Measurements from ENCODE around the gene CLCN4.
A peak's percentile ranks its signal among the peaks of the same experiment; 100 is the strongest.

The CLCN4 gene

GRCh38 chrX:10168226-10168625, 11.5 kb downstream of the CLCN4 start:
- DNase-seq: no peak

DNA sequence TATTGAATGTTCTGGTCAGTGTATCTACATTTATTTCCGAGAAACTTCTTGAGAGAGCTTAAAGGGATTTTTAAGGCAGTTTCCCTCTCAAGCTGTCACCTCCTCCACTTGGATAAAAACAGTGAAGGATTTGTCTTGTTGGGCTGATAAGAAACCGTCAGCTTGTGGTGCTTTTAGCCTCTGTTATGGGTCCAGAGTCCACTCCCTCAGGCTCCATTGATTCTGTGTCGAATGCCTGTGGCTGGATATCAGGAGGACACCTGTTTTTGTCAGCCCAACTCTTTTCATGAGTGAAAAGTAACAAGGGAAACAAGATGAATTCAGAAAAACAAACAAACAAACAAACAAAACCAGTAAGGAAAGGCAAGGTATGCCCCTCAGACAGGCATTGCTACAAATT, 12.4 kb downstream of the CLCN4 start:
- DNase-seq: no peak

- no peak for DNase-seq
Observed at GRCh38 chrX:10171249-10171648, 14.5 kb downstream of the CLCN4 start.

DNA sequence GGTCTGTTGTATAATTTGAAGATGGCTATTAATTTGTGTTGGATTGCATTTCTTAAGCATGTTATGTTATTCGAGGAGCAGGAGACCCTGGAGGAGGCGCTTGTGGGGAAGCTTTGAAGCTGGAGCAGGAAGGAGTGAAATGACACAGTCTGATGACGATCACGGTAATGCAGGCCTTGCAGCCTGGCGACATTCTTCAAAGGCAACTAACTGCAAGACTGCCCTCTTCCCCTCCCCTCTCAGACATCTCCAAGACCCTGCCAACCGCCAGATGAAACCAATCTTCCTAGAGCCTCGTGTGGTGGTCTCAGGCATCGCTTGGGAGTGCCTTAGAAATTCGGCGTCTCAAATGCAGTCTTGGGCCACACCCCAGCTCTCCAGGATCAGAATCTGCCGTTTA, 16.1 kb downstream of the CLCN4 start:
- no peak for DNase-seq

DNA sequence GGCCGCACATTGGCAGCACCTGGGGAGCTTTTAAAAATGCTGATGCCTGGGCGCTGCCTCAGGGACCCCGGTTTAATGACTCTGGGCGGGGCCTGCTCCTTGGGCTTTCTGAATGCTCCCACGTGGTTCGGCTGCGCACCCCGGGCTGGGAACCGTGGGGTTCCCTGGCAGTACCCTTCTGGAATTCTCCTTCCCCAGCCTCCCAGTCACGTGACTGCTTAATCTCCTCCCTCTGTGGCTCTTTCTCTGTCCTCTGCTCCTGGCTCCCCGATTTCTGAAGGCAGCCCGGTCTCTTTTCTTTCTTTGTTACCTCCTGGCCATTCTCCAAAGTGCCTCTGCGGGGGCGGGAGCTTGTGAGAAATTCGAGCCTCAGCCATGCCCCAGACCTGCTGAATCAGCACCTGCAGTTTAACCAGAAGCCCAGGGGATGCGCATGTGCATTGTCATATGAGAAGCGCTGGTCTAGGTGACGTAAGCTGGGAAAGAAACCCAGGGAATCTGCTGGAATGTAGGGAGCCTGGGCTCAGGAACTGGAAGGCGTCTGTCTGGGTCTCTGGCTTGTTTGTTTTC, 16.6 kb downstream of the CLCN4 start:
- DNase-seq: no peak

DNA sequence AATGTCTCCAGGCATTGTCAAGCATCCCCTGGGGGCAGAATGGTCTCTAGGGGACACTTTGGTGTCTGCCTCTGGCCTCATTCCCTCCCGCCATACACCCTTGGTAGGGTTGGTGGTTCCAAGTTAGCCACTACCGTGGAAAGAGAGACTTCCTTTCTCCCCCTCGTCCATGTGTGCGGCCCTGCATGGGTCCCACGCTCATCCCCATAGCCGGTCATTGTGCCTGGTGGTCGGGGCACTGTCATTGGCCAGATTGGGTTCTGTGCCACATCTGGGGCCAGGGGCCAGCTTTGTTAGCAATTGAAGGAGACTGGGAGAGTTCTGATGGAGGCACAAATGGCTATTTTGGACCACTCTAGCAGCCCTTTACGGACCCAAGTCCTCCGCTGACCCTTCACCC, 17.3 kb downstream of the CLCN4 start:
- no peak for DNase-seq

DNA sequence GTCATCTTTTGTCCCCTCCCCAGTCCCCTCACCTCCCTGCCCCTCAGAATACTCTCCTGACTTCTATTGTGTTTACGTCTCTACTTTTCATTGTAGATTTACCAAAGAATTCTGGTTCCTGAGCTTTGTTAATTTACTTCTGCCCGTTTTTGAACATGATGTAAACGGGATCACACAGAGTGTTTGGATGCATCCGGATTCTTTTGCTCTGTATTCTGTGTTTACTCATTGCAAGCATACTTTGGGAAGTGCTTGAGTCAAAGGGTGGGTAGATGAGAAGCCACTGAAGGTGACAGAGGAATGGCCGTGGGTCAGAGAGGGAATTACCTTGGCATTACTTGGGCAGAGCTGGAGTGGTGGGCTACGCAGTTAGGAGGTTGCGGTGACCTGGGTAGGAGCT, 18.0 kb downstream of the CLCN4 start:
- DNase-seq: no peak

GRCh38 chrX:10175319-10175871, 18.6 kb downstream of the CLCN4 start:
- no peak for DNase-seq

DNA sequence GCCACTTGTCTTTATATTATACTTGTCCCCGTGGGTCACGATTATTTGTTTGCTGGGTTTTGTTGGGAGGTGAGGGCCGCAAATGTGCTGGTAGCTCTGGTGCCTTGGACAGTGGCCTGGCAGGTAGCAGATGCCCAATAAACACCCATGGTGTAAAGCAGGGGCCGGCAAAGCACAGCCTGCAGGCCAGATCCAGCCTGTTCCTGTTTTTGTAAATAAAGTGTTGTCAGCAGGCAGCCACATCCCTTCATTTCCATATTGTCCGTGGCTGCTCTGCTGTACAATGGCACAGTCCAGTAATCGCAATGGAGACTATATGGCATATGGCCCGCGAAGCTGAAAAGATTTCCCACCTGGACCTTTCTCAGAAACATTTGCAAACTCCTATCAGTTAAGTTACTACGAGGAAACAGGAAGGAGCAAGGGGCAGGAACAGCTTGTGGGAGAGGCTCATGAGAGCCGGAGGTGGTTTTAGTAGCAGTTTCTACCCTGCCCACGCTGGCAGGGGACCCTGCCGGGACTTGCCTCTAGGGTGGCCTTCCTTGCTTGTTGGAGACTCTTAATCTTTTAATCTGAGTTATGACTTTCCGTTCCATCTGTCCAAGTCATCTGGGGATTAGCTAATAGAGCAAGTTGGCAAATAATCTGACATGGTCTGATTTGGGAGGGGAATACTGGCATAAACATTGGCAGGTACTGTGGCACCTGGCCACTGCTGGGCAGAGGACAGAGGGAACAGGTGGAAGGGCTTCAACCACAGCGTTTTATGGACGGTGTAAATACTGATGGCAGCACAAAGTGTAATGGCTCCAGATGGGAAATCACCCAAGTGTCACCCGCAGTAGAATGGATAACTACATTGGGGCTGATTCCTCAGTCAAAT, 19.6 kb downstream of the CLCN4 start:
- no peak for DNase-seq

- no peak for DNase-seq
Observed at GRCh38 chrX:10177004-10177396, 20.2 kb downstream of the CLCN4 start.

- no peak for DNase-seq
Observed at GRCh38 chrX:10177601-10178000, 20.8 kb downstream of the CLCN4 start.

GRCh38 chrX:10178866-10179463, 22.2 kb downstream of the CLCN4 start:
- no peak for DNase-seq

DNA sequence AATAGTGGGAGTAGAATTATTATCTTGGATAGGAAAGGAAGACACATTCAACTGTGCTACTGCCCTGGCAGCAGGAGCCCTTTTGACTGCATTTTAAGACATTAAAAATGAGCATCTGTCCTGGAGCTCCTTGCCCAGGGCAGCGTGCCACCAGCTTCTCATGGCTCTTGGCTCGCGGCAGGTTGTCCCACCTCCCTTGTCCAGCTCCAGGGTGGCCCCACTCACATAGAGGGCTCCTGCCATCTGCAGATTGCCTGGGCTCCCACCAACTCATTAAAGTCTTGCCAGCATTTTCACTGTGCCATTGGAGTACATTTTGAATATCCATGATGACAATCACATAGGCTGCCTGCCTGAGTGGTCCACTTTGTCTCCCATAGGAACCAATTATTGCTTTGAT, 27.0 kb downstream of the CLCN4 start:
- no peak for DNase-seq

- DNase-seq: no peak
Observed at GRCh38 chrX:10184411-10184810, 27.6 kb downstream of the CLCN4 start.

DNA sequence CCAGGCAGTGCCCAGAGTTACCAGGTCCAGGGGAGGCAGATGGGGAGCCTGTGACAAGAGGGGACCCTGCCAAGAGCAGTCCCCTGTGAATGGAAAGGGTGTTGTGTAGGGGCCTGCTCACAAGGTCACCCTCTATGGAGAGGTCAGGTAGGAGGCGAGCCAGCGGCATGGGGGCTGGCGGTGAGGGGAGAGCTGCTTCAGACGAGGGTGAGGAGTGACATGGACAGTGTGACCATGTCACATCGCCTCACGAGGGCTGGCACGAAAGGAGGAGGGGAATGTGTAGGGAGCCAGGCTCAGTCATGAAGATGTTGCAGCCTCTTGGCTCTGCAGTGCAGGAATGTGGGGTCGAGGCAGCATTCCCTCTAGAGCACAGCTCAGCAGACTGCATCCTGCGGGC, 29.6 kb downstream of the CLCN4 start:
- no peak for DNase-seq

DNA sequence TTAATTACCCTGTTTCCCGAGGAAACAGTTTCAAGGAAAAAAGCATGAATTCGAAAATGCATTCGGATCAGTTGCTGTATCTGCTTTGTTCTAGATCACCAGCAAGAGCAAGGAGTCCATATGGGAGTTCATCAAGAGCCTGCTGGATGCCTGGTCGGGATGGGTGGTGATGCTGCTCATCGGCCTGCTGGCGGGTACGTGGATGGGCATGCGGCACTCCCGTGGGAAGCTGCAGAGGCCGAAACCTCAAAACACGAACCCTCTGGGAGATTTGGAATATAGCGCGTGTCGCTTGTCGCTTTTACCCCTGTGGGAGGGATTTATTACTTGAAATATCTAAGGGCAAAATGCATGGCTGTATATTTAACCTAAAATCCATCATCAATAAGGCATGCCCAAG, 30.6 kb downstream of the CLCN4 start:
- DNase-seq: no peak

DNA sequence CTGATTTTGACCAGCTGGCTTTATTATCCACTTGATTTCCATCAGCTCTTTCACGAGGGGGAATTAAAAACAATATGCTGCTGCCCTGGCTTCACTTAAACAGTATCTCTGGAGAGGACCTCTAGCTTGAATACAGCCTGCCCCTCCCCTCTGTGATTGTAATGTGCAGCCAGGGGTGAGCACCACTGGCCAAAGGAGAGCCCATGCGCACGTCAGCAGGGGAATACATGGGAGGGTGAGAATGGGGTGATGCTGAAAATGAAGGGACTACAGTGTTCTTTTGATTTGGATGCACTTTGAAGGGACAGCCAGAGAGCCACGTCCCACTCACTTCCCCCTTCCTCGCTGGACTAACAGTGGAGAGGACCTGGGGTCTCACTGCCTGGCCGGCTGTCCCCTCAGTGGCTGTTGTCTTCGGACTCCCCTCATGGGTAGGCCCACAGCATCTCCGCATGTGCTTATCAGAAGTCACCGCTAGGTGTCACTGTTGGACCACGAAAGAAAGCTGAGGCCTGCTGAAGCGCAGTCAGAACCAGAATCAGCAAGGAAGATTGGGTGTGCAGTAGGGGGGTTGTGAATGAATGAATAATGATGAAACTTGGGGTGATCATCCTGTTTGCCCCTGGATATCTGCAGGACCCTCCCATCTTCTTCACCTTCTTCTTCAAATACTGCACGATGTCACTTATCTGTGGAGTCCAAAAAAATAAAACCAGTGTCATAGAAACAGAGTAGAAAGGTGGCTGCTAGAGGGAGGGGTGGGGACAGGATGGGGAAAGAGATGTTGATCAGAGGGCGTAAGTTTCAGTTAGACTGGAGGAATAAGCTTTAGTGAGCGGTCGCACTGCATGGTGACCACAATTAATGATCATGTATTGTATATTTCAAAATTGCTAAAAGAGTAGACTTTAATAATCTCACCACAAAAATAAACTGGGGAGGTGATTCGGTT, 32.8 kb downstream of the CLCN4 start:
- DNase-seq: peak; percentile 60 to 61

DNA sequence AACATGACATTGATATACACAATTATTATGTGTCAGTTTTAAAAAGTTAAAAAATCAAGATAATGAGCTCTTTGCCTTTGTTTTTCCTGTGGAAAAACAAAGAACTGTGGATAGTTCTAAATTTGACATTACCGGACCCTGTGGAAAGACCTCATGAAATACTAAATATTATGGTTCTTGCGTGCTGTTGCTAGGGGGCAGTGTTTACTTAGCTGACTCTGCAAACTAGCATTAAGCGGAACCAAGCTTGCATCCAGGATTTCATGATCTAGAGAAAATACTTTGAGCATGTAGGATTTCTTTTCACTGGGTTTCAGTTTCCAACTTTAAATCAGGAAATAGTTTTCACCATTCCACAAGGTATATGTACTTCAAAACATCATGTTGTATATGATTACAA, 33.6 kb downstream of the CLCN4 start:
- no peak for DNase-seq

DNA sequence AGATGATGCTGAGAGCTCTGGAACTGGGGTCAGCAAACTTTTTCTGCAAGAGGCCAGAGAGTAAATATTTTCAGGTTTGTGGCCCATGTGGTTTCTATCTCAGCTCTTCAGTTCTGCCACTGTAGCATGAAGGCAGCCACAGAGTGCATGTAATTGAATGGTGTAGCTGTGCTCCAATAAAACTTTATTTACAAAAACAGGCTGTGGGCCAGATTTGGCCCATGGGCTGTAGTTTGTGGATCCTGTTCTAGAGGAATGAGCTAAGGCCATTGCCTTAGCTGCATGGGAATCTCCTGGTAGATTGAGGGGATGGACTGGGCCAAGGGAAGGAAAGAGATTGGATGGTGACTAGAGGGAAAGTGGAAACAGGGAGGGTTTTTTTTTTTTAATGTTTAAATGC, 36.8 kb downstream of the CLCN4 start:
- DNase-seq: no peak

DNA sequence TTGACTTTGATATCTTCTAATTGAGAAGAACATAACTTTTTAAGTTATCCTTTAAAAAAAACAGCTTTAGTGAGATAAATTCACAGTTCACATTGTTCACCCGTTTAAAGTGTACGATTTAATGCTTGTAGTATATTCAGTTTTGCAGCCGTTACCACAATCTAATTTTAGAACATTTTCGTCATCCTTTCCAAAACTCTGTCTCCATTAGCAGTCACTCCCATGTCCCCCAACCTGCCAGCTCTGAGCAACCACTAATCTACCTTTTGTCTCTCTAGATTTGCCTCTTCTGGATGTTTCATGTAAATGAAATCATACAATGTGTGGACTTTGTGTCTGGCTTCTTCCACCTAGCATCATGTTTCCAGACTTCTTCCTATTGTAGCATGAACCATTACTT, 38.6 kb downstream of the CLCN4 start:
- DNase-seq: no peak

GRCh38 chrX:10195947-10196346, 39.2 kb downstream of the CLCN4 start:
- DNase-seq: no peak

- no peak for DNase-seq
Observed at GRCh38 chrX:10197279-10198210, 40.8 kb downstream of the CLCN4 start.
